Hepatocyte (in vitro differentiated cells): ENCODE results near the gene MYH11. TPM values are rescaled to one million over a fixed set of nuclear protein-coding genes. Genes with fewer than 3 reads are reported as not detected.

Experiments used
- DNase-seq: peaks from one replicate; pipeline ENCODE4 v3.0.0-alpha.2; 2016; ENCODE audit warnings: low spot score
- H2AFZ ChIP-seq: fragments of 200-600 bp; sonication (generic); 2 replicates; pipeline ENCODE4 v1.6.0; 2016; ENCODE audit warnings: antibody characterized with exemption, mild to moderate bottlenecking
- H3K27ac ChIP-seq: fragments of 200-600 bp; sonication (generic); 2 replicates; pipeline ENCODE4 v1.5.1; 2016; ENCODE audit warnings: mild to moderate bottlenecking
- H3K27me3 ChIP-seq: fragments of 200-600 bp; sonication (generic); 2 replicates; pipeline ENCODE4 v1.6.1; 2016
- H3K36me3 ChIP-seq: fragments of 200-600 bp; sonication (generic); replicated peaks from 2 replicates; pipeline ENCODE4 v1.5.1; 2016; ENCODE audit warnings: low read depth; ENCODE audit not compliant: insufficient read depth
- H3K4me1 ChIP-seq: fragments of 200-600 bp; sonication (generic); 2 replicates; pipeline ENCODE4 v1.5.1; 2016; ENCODE audit warnings: mild to moderate bottlenecking, moderate library complexity; ENCODE audit not compliant: insufficient read depth
- H3K4me2 ChIP-seq: fragments of 200-600 bp; sonication (generic); 2 replicates; pipeline ENCODE4 v1.6.0; 2016
- H3K4me3 ChIP-seq: fragments of 200-600 bp; sonication (generic); 2 replicates; pipeline ENCODE4 v1.5.1; 2016; ENCODE audit warnings: mild to moderate bottlenecking
- H3K79me2 ChIP-seq: fragments of 200-600 bp; sonication (generic); 2 replicates; pipeline ENCODE4 v1.6.0; 2017; ENCODE audit warnings: mild to moderate bottlenecking
- H3K9me2 ChIP-seq: fragments of 200-600 bp; sonication (generic); replicated peaks from 2 replicates; pipeline ENCODE4 v1.6.0; 2017; ENCODE audit warnings: mild to moderate bottlenecking; ENCODE audit not compliant: insufficient read depth
- H3K9me3 ChIP-seq: fragments of 200-600 bp; sonication (generic); 2 replicates; pipeline ENCODE4 v1.5.1; 2016; ENCODE audit warnings: low read depth, mild to moderate bottlenecking
- H4K20me1 ChIP-seq: fragments of 200-600 bp; sonication (generic); 2 replicates; pipeline ENCODE4 v1.6.0; 2016; ENCODE audit warnings: mild to moderate bottlenecking; ENCODE audit not compliant: insufficient read depth, poor library complexity, severe bottlenecking
- CTCF ChIP-seq: fragments of 200-600 bp; sonication (generic); IDR thresholded peaks from 2 replicates; pipeline ENCODE4 v1.5.1; 2016; ENCODE audit warnings: antibody characterized with exemption, mild to moderate bottlenecking; ENCODE audit not compliant: poor library complexity
- EZH2 ChIP-seq: fragments of 200-600 bp; sonication (generic); IDR thresholded peaks from 2 replicates; pipeline ENCODE4 v1.6.1; 2016; ENCODE audit warnings: antibody characterized with exemption, mild to moderate bottlenecking, borderline replicate concordance
- EZH2phosphoT487 ChIP-seq: fragments of 200-600 bp; sonication (generic); IDR thresholded peaks from one replicate; pipeline ENCODE4 v1.6.1; 2018; ENCODE audit warnings: antibody characterized with exemption, mild to moderate bottlenecking, low read depth, moderate library complexity; ENCODE audit not compliant: unreplicated experiment, severe bottlenecking
- WGBS: methylation state at CpG from one replicate; pipeline ENCODE4 v1.1.6; 2016; ENCODE audit warnings: low lambda C conversion rate; ENCODE audit errors: missing lambda C conversion rate; 5-methylcytosine and 5-hydroxymethylcytosine counted together
- polyA plus RNA-seq: library from polyadenylated mRNA; unstranded; fragments of >200 nt; fragmentation: Nextera tagmentation; extraction: Ambion mirVana; gene quantifications from 2 replicates; pipeline ENCODE4 v1.2.1, GENCODE V29; 2016
- total RNA-seq: library from RNA; depleted of rRNA; stranded (reverse); fragments of >200 nt; gene quantifications from 2 replicates; pipeline ENCODE4 v1.2.3, GENCODE V29; 2014

MYH11 gene
- total and polyA plus RNA-seq, 2 experiments from 2014 or later: 0.59 to 5.9 TPM

DNA sequence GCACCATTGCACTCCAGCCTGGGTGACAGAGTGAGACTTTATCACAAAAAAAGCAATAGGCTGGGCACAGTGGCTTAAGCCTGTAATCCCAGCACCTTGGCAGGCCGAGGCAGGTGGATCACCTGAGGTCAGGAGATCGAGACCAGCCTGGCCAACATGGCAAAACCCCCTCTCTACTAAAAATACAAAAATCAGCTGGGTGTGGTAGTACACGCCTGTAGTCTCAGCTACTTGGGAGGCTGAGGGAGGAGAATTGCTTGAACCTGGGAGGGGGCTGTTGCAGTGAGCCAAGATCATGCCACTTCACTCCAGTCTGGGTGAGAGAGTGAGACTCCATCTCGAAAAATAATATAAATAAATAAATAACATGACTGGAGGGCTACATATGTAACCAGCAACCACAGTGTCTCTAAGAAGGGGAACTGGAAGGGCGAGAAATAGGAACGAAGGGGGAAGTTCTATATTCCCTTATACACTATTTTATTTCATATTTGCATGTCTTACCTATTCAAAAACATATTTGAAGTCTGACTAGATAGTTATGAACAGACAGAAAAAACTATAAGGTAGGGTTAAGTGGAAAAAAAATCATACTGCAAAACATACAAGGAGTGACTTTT lies 25.9 kb downstream of the MYH11 start:
- 95% methylated on average over 6 of the region's 6 CpGs for WGBS
- Histone ChIP-seq H4K20me1 (no peaks in the 10 kb centered on the region), H3K9me2 (no peaks in the 10 kb centered on the region), H3K36me3 (no peaks in the 10 kb centered on the region), H3K9me3 (no peaks in the 10 kb centered on the region), H3K4me3 (no peak overlapping the region), H3K79me2 (no peaks in the 10 kb centered on the region), H3K27ac (no peak overlapping the region), H3K27me3 (no peaks in the 10 kb centered on the region), H3K4me1 (no peaks in the 10 kb centered on the region), H2AFZ (no peak overlapping the region), H3K4me2 (no peak overlapping the region)
- no peak for DNase-seq
- TF ChIP-seq CTCF (no peak), EZH2 (no peak), EZH2phosphoT487 (no peak)

DNA sequence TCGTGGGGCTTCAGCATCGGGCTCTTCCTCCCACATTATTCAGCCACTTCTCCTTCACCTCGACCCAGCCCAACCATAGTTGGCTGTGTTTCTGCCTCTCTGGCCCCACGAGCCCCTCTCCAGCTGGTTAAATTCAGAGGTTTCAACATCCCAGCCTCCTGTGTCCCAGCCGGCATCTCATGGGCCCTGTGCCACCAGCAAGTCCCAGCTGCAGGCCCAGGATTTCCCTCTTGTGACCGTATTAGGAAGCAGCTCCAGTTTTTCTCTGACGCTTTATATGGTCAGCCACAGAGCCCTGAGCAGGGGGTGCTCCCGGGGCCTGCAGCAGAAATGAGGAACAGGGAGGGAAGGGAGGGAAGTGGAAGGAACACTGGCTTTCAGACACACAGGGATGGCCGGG lies 27.4 kb downstream of the MYH11 start:
- Histone ChIP-seq H3K79me2 (no peaks in the 10 kb centered on the region), H3K4me3 (no peak overlapping the region), H3K9me3 (no peaks in the 10 kb centered on the region), H3K27ac (no peak overlapping the region), H3K36me3 (no peaks in the 10 kb centered on the region), H4K20me1 (no peaks in the 10 kb centered on the region), H3K4me2 (no peak overlapping the region), H3K4me1 (no peaks in the 10 kb centered on the region), H3K27me3 (no peaks in the 10 kb centered on the region), H3K9me2 (no peaks in the 10 kb centered on the region), H2AFZ (no peak overlapping the region)
- no peak for DNase-seq
- 65% methylated on average over 8 of the region's 9 CpGs for WGBS
- no peak for TF ChIP-seq EZH2
- TF ChIP-seq EZH2phosphoT487: no peak
- TF ChIP-seq CTCF: no peak

DNA sequence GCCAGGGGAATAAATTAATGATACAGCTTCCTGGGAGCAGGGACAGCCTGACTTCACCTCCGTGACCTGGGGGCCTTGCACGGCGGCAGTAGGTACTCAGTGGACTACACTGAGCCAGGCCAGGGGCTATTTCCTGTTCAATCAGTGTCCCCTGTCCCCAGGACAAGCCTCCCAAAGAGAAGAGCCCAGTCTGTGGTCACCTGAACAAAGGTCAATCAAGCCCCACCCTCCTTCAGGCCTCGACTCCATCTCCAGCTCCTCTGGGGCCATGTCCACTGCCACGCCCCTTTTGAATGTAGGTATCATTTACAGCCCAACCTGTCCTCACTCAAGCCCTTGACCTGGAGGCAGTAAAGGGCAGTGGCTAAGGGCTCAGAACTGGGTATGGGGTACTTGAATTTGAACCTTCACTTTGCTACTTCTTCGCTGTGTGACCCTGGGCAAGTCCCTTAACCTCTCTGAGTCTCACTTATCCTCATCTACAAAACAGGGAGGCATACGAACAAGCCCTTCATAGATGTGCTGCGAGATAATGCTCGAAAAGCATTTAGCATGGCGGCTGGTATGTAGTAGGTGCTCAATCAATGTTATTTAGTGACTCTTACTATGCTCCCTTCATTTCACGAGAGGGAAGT lies 29.0 kb downstream of the MYH11 start:
- Histone ChIP-seq H3K27ac (no peak overlapping the region), H3K79me2 (no peaks in the 10 kb centered on the region), H3K4me1 (no peaks in the 10 kb centered on the region), H3K27me3 (no peaks in the 10 kb centered on the region), H3K4me2 (no peak overlapping the region), H3K9me3 (no peaks in the 10 kb centered on the region), H3K36me3 (no peaks in the 10 kb centered on the region), H3K9me2 (no peaks in the 10 kb centered on the region), H2AFZ (no peak overlapping the region), H4K20me1 (no peaks in the 10 kb centered on the region), H3K4me3 (no peak overlapping the region)
- TF ChIP-seq EZH2 (no peak), CTCF (no peak), EZH2phosphoT487 (no peak)
- no peak for DNase-seq
- WGBS: 90% methylated on average over 11 of the region's 11 CpGs
